Activated CD8-positive, alpha-beta memory T cell treated with anti-CD3 and anti-CD28 coated beads for 4 hours (primary cell): Measurements from ENCODE around the gene GMDS.
"Not testable (repeated sequence)": the region's sequence is repeated elsewhere in the genome, so short reads cannot be mapped to it uniquely, and the experiment has no call there.

ENCODE experiments used
- DNase-seq, 2 donors: peaks; one replicate each; pipeline ENCODE4 v3.0.0-alpha.2; 2020; ENCODE audit warnings: low read depth in 2 of 2

GMDS gene

DNA sequence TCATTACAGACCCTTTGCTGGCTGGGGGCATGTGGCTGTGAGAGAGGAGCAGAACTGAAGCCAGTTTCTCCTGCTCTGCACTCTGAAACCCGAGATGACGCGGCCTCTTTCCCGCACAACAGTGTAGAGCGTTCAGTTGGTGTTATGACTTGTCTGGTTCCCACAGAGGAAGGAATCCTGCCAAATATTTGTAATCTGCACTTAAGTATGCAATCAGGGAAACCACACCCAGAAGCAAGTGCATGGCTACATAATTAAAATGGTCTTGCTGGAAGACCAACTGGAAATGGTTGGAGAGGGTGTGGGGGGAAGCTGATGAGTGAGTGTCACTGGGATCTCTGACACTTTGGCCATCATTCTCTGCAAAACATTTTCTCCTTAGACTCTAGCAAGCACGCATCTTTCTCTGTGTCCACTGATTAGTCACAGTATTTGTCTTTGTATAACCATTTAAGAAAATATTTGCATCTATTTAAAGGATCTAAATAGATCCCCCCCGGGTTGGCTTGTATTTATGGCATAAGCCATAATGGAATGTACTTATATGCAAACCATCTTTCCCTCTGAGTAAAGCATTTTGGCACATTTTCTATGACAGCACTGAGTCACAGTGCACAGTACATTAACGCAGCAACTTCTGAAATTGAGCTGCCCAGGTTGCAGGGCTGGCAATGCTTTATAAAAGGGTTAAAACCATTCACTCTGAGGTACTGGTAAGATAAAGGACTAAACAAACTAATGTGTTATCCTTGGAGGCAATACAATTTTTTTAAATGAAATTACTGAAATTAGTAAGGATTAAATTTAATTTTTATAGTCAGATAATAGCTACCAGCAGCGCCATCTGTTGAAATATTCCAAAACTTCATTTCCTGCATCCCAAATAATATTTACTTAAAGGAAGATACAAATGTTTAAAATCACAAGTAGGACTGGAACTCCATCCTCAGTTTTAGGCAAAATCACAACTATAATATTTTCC lies 559.0 kb downstream of the GMDS start:
- no peak for DNase-seq

DNA sequence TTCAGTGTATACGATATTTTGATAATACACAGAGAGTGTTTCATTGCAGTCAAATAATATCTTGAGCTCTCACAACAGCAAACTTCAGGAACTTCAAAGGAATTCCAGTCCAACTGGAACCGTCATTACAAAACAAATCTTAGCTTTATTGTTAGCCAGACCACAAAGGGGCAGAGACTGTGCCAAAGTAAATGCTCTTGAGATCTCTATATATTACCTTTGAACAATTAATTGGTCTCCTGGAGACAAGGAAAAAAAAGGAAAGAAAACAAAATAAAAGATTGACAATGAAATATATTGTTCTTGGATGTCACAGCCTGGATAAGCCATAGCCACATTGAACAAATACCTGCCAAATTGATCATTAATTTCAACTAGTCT lies 565.7 kb downstream of the GMDS start:
- DNase-seq, result no peak

DNA sequence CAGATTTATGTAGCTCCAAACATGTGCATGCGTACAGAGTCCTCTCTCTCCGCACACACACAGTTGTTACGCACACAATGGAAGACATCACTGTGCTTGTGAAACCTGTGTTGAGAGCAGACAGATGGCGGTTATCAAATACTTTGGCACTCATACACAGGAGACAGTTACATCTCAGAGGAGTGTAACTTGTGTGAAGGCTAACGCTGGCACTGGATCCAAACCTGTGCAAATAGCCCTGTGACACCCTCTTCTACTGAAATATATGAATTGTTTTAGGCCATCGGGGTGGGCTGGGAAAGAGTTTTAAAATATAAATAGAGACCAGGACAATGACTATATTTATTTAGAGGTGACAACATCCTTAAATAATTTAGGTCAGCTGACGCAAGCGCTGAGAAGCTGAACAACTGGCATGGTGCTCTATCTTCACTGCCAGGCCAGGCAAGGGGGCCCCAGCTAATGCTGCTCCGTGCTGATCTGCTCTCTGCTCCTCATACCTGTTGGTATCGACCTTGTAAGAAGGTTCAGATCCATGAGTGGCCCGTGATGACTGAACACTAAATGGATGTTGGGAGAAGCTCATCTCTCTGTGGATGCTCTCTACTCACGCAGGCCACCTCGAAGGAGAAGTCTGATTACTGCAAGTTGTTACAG lies 566.2 kb downstream of the GMDS start:
- no peak for DNase-seq

DNA sequence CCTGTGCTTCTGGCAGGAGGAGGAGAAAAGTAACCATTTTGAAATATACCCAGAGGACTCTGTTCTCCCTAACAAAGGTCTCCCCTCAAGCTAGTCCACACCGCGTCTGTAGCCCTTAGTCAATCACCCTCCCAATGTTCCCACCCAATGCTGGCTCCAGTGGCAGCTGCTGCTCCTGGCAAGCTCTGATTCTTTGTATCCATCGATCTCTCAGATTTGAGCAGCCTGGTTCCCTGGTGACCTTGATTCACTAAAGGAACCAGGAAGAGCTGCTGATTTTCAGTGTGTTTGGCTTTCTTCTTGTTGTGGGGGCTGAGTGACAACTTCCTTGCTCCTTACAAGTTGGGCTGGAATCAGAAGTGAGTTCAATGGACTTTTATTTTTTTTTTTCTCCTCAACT lies 567.2 kb downstream of the GMDS start:
- DNase-seq, result no peak

DNA sequence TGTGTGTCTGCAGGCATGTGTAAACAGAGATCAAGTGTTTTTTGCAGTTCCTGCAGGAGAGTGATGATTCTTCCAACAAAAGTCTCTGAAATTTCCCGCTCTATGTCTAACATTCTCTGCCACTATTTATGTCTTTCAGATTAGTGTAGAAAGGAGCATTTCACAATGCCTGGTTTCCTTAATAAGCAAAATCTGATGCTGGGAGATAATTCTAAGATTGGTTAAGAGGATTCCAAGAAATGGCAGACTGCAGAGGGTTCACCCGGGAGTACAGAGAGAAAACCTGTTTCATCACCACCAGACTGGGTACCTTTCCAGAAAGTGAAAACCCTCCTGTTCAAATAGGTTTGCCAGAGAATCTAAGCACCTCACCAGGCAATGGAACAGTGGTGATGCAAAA lies 573.0 kb downstream of the GMDS start:
- DNase-seq, result no peak

DNA sequence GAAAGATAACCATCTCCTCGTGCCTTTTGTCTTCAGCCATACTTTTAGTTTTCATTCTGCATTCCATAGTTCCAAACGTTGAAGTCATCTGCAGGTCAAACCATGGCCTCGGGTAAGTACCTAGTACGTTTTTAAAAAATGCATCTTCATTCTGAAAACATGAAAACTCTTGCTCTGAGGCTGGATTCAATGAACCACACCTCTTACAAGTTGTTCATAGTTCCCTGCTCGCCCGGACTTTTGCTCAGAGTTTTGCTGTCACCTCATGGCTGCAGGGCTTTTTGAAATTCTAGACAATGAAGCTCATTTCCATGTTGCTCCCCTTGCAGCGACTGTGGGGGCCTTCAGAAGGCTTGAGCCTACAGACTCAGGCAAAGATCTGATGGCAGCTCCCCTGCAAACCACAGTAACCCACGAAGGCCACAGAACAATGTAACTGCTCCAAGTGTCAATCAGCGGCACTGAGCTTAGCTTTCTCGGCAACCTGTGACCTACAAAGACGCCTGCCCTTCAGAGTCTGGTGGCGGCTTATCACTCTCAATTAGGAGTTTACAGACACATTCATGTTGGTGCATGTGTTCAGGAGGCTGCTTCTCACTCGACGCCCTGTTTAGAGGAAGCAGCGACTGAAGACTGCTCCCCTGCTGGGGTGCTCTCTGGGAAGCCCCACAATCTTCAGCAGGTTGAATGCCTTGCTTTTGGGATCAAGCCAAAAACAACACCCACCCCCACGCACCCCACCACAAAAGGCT lies 574.5 kb downstream of the GMDS start:
- no peak for DNase-seq

DNA sequence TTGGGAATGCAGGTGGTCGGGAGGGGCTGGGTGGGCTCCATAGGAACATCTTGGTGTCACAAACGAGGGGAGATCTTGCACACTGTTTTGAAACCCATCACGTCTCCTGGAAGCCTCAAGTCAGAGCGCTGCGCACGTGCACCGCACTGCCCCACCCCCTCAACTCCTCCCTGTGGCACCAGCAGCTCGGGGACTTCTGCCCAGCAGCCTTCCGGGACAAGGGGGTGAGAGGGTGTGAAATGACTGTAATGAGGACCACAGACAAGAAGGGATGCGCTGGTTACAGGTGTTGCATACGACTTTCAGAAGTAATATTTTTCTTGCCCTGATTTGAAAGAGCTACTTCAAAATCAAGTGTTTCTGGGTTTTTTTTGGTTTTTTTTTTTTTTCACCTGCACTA lies 575.4 kb downstream of the GMDS start:
- DNase-seq, result no peak

DNA sequence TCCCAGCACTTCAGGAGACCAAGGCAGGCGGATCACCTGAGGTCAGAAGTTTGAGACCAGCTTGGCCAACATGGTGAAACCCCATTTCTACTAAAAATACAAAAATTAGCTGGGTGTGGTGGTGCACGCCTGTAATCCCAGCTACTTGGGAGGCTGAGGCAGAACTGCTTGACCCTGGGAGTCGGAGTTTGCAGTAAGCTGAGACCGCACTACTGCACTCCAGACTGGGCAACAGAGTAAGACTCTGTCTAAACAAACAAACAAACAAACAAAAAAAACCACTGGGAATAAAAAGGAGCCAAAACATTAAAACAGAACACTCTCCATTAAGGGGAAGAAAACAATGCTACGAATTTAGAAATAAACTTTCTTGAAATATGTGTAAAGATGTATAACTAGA lies 576.9 kb downstream of the GMDS start:
- DNase-seq, result not testable (repeated sequence)

DNA sequence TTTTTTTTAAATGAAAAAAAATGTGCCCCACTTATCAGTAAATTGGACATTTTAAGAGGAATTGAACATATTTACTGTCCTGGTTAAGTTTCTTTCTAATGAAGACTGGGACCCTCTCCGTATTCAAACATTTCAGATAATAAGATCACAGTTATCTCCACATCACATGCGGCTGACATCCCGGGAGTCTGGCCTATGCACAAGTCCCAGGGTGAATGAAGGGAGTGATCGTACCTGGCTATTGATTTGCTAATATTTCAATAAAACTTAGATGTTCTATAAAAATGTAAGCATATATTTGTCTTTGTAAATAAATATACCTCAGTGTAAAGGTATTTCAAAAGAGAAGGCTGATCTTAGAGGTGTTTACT lies 577.6 kb downstream of the GMDS start:
- no peak for DNase-seq

DNA sequence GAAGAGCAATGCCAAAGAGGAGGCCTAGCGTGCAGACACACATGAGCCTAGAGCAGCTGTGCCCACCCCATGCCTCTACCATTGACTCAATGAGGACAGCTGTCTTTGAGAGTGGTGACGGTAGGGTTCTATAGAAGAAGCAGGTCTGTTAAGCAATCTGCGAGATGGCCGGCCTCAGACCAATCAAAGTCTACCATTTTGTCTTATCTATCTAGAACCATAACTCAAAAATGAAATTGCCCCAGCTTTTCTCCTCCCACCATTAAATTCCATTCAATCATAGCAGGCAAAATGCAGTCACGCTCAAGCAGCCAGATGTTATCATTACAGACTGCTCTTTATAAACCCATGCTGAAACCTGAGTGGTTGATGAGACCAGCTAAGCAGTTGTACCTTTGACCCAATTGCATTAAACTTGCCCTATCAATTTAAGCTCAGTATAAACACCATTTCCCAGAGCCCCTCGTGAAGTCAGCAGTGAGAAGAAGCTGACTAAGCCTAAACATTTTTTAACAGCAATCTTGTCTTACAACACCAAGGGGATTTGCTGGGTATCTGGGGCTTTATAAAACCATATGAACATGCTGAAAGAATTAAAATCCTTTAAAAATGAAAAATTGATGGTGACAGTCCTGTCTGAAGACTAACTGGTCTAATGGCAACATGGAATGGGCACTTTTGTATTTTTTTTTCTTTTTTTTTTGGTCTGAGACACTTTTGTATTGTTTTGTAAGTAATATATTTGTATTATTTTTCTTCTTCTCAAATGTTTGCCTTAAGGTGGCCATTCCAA lies 578.2 kb downstream of the GMDS start:
- DNase-seq, result no peak

DNA sequence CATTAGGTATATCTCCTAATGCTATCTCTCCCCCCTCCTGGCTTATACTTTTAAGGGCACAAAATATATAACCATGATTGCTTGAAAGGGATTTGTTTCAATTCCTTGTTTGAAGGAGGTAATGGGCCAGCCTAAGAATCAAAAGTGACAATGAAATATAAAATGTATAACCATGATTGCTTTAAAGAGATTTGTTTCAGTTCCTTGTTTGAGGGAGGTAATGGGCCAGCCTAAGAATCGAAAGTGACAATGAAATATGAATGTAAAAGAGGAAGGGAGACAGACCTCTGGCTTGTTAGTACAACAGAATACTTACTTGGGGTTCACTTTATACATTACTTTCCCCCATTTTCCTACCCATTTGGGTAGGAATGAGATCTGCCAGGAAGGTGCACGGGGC lies 580.2 kb downstream of the GMDS start:
- no peak for DNase-seq

DNA sequence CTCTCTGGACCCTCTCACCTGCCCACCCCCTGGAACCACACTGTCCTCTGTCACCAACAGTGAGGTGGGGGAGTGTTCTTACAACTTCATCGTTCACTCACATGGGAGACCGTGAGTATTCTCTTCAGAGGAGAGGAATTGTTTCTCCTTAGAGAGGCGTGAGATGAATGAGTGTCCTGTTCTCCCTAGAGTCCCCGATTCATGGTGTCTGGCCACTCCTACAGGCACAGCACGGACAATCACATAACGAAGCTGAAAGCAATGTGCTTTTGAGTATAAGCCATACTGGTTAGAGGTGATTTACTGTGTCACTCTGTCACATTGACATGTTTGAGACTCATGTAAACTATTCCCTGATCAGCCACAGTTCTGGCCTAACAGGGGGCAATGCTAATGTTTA lies 581.1 kb downstream of the GMDS start:
- DNase-seq, result no peak

DNA sequence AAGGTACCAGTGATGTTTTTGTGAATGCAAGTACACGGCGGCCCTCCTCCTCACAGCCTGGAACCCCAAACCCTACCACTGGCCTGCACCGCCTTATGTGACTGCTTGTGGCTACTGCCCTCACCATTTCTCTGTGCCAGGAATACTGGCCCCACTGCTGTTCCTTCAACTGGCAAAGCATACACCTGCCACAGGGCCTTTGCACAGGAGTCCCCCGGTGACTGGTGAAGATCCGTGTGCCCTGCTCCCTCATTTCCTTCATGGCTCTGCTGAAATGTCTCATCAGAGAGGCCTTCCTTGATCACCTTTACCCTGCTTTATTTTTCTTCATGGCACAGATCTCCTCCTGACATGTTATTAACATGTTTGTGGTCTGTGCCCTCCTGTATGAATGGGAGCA lies 581.9 kb downstream of the GMDS start:
- no peak for DNase-seq

DNA sequence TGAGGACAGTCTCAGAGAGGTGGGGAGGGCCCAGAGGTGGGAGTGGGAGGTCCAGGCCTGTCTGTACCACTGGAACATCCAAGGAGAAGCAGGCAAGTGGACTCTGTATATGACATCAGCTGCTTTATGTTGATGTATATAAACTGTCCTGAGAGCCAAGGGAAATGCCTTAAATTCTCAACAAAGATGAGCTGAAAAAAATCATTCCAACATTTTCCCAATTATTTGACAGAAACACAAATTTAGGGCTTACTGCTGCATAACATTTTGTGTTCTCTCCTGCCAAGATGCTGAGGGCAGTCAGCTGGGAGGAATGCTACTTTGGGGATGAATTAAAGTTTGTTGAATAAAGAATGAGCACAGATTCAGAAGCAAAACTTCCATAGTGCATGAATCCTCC lies 582.9 kb downstream of the GMDS start:
- DNase-seq, result no peak

DNA sequence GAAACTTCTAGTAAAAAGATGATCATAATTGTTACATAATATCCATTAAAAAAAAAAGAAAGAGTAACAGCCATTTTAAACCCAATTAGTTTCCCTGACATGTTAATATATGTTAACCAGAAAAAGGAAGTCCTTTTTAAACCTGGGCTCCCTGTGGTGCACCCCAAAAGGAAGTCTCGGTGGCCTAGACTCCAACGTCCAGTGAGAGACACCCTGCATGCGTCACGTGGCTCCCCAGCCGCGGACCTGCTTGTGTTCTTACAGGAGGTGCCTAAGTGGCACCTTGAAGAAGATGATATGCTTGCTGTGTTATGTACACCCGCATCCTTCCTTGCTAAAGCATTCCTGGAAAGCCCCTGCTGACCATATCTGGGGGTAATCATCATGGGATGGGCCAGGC lies 585.6 kb downstream of the GMDS start:
- DNase-seq, result no peak

DNA sequence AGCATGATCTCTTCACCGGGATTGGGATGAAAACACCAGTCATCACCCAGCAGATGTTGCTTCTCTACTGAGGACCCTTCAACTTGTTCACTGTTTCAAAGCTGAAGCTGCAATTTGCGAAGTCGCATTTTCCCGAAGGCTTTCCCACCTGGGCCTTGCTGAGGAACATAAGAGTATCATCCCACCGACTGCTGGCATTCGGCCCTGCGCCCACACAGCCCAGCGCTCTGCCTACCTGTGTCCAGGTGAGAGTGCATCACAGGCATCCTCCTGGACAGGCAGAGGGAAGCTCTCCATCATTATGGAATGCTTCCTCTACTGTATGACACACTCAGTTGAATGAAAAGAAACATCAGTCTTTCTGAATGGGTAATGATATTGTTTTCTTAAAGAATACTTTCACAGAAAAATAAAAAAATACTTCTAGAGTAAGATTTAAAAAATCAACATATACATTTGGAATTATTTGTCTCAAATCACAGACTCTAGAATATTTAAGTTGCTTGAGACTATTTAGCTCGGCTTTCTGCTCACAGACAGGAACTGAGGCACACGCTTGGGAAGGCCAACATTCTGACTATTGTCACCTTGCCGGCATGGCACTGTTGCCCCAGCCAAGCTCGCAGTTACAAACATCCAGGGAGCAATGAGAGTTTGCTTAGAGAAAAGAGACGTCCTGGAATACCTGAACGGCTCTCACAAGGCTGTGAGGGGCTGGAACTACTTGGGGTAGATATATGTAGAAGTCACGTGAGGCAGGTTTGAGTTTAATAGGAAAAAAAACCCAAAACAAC lies 587.0 kb downstream of the GMDS start:
- no peak for DNase-seq

DNA sequence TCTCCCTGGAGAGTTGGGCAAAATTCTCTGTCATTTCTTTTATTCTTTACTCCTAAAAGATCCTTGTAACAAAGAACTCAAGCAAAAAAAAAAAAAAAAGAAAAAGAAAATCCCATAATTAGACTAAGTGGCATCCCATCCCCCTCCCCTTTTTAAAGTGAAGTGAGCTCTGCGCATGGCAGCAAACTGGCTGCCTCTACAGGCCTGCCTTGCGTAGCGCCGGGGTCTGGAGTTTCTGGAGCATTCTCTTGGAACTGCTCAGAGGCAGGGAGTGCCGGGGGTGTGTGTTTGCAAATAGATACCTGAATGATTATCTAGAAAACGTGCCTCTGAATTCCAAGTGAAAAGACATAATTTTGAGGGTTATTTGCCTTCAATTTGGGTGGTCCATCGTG lies 587.6 kb downstream of the GMDS start:
- no peak for DNase-seq

DNA sequence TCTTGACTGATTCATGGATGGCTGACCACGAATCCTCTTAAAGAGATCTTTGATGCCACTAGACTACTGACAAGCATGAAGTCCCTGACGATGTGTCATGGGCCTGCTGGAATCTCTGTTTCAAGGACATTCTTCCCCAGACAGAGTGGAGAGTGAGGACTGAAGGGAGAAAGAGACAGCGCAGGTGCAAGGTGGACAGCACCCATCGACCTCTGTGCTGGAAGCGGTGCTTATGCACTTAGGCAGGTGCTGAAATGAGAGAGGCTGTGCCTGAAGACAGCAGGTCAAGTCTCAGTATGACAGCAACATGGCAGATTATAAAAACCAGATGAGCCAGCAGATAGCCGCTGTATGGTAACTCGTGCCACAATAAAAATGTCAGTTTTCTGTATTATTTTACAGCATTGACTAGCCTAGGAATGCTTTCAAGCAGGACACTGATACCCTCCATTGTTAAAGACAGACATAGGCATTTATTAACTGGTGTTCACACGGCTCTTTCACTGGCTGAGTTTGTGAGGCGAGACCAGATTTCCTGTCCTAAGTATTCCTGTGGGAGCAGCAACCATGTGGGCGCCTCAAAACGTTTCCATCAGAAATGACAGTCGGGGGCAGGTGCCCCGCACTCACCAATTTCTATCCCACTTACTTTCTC lies 588.2 kb downstream of the GMDS start:
- no peak for DNase-seq

DNA sequence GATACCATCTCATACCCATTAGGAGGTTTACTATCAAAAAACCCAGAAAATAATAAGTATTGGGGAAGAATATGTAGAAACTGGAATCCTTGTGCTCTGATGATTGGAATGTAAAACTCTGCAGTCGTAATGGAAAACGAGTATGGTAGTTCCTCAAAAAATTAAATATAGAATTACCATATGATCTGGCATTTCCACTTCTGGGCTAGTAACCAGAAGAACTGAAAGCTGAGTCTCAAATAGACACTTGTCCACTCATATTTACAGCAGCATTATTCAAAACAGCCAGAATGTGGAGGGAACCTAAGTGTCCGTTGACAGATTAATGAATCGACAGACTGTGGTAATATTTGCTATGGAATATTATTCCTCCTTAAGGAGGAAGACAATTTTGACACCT lies 591.4 kb downstream of the GMDS start:
- no peak for DNase-seq

DNA sequence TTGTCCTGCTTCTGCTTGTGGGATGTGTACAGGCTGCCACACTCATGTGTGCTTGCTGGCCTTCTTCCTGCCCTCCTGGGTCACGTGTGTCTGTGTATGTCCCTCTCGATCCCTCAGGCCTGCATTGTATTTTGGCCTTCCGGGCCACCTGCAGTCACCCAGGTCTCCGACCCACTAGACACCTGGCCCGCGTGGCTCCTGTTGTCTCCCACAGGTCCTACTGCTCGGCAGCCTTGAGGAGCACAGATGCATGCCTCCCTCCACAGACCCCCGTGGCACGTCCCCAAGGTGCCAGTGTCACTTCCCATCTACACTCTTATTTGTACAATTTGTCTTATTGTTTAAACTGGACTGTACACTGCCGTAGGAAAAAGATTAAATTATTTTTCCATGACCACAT lies 592.6 kb downstream of the GMDS start:
- DNase-seq, result no peak

DNA sequence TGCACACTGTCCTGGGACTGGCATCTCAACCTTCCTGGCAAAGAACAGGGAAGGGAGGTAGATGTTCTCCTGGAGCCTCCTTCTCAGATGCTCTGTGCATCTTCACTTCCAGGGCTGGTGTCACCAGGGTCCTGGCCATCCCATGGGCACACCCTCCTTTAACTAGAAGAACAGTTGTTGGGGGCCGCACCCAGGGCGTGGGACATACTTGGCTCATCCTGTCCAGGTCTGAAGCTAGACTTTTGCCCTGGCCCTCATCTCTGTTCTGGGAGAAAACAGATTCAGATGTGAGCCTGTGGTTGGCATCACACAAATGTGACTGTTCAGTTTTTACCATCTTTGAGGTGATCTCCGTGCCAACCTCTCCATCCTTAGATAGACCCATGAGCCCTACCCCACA lies 594.0 kb downstream of the GMDS start:
- DNase-seq, result no peak
